Lower leg skin (tissue), 3 donors: ENCODE results near the gene DENND6B.

ENCODE experiments used
- CTCF ChIP-seq, 3 donors: fragments of 450-650 bp; IDR thresholded peaks; one replicate each; pipeline ENCODE4 v1.5.1; 2016; ENCODE audit warnings: antibody characterized with exemption in 3 of 3, mild to moderate bottlenecking in 3 of 3, moderate library complexity in 2 of 3
- POLR2A ChIP-seq, 2 donors: fragments of 450-650 bp; IDR thresholded peaks; one replicate each; pipeline ENCODE4 v1.6.1; 2016 to 2017; ENCODE audit warnings: antibody characterized with exemption in 2 of 2, mild to moderate bottlenecking in 1 of 2, moderate library complexity in 1 of 2

- no peak for TF ChIP-seq CTCF (IDR thresholded peaks at IDR 0.05)
- no peak for TF ChIP-seq POLR2A (IDR thresholded peaks at IDR 0.05)
These were observed 43.0 kb downstream of the DENND6B start for GRCh38 chr22:50283821-50284220.
